HCT116 (cell line): ENCODE data around the gene CCDC9B. TPM values are rescaled to one million over a fixed set of nuclear protein-coding genes. Genes with fewer than 3 reads are reported as not detected.

ENCODE experiments used
- ATAC-seq: fragments of 200-7000 bp; cut with Tn5 transposase; 2 replicates; pipeline ENCODE4 v1.9.1; 2020; ENCODE audit warnings: mild to moderate bottlenecking, moderate library complexity
- BruUV-seq: library from RNA; stranded (reverse); fragments of 400-500 nt; replicated peaks from 2 replicates; lab custom pipeline; 2021; lab: Mats Ljungman, UMichigan
- CTCF ChIA-PET: fragments of 300-600 bp; sonication (Branson Sonifier 250); formaldehyde crosslinking; loops from one replicate; lab custom pipeline; 2021; ENCODE audit warnings: antibody characterized with exemption; lab: Charles Lee
- POLR2A ChIA-PET: fragments of 300-600, 350-600 bp; sonication (Branson Sonifier 250); formaldehyde crosslinking; loops from one replicate; lab custom pipeline; 2021; ENCODE audit warnings: antibody characterized with exemption; lab: Charles Lee
- RAD21 ChIA-PET, 2 experiments: fragments of 300-600 bp; sonication (Branson Sonifier 250); formaldehyde crosslinking; loops; one replicate each; lab custom pipeline; 2023; ENCODE audit warnings: low total read pairs in 2 of 2; ENCODE audit not compliant: uncharacterized antibody in 2 of 2, unreplicated experiment in 2 of 2, low non-redundant PET in 1 of 2; lab: Charles Lee
- DNase-seq: peaks from one replicate; pipeline ENCODE4 v3.0.0-alpha.2; 2010; ENCODE audit warnings: low read depth, low spot score
- H2AFZ ChIP-seq: fragments of 200-600 bp; shearing (Covaris generic), sonication (generic); 2 replicates; pipeline ENCODE4 v1.6.1; 2017; ENCODE audit warnings: low read depth, mixed run types, mixed read lengths, antibody characterized with exemption, low read length; ENCODE audit not compliant: poor library complexity, severe bottlenecking
- H3K27ac ChIP-seq: 2 replicates; pipeline ENCODE4 v1.5.1; 2012; ENCODE audit warnings: low read depth, low read length
- H3K27me3 ChIP-seq: fragments of 200-600 bp; sonication (generic); 2 replicates; pipeline ENCODE4 v1.6.1; 2016; ENCODE audit warnings: mixed run types, low read length, mixed read lengths; ENCODE audit not compliant: insufficient read depth
- H3K36me3 ChIP-seq, 2 experiments: fragments of 200-500 bp in 1 of 2; fragments of 200-600 bp in 1 of 2; sonication (Bioruptor generic) in 1 of 2; sonication (generic) in 1 of 2; 2 replicates each; pipeline versions ENCODE4 v1.5.1 to v1.6.1; 2014 to 2016; ENCODE audit warnings: low read length in 2 of 2, inconsistent platforms in 1 of 2, mixed read lengths in 1 of 2, mixed run types in 1 of 2; ENCODE audit not compliant: insufficient read depth in 2 of 2, control insufficient read depth in 1 of 2
- H3K4me1 ChIP-seq, 2 experiments: fragments of 200-600 bp in 1 of 2; sonication (generic) in 1 of 2; 2 replicates each; pipeline versions ENCODE4 v1.5.1 to v1.6.1; 2012 to 2017; ENCODE audit warnings: low read length in 2 of 2, inconsistent platforms in 1 of 2, mild to moderate bottlenecking in 1 of 2, mixed read lengths in 1 of 2, mixed run types in 1 of 2, moderate library complexity in 1 of 2; ENCODE audit not compliant: insufficient read depth in 2 of 2, control insufficient read depth in 1 of 2
- H3K4me2 ChIP-seq: fragments of 200-600 bp; sonication (generic); 2 replicates; pipeline ENCODE4 v1.6.1; 2017; ENCODE audit warnings: mixed run types, low read length, mixed read lengths
- H3K4me3 ChIP-seq, 2 experiments: fragments of 200-600 bp in 1 of 2; sonication (generic) in 1 of 2; replicated peaks in 1 of 2; 2 replicates each; pipeline ENCODE4 v1.5.1; 2011 to 2016; ENCODE audit warnings: low read length in 2 of 2, control low read depth in 1 of 2, low read depth in 1 of 2, mild to moderate bottlenecking in 1 of 2, mixed read lengths in 1 of 2, mixed run types in 1 of 2
- H3K79me2 ChIP-seq: fragments of 200-600 bp; sonication (generic); 2 replicates; pipeline ENCODE4 v1.6.1; 2017; ENCODE audit warnings: mild to moderate bottlenecking, mixed run types, low read length, moderate library complexity, mixed read lengths; ENCODE audit not compliant: insufficient read depth
- H3K9ac ChIP-seq: fragments of 200-600 bp; sonication (generic); 2 replicates; pipeline ENCODE4 v1.6.1; 2016; ENCODE audit warnings: low read length, mixed read lengths
- H3K9me2 ChIP-seq: fragments of 200-600 bp; sonication (generic), shearing (Covaris generic); 2 replicates; pipeline ENCODE4 v1.6.1; 2017; ENCODE audit warnings: mixed run types, mild to moderate bottlenecking, moderate library complexity; ENCODE audit not compliant: insufficient read depth
- H3K9me3 ChIP-seq, 2 experiments: fragments of 200-500 bp in 1 of 2; fragments of 200-600 bp in 1 of 2; sonication (Bioruptor generic) in 1 of 2; sonication (generic) in 1 of 2; 2 replicates each; pipeline ENCODE4 v1.6.1; 2014 to 2017; ENCODE audit warnings: low read length in 2 of 2, mixed read lengths in 2 of 2, inconsistent platforms in 1 of 2, low read depth in 1 of 2, mild to moderate bottlenecking in 1 of 2, mixed run types in 1 of 2, moderate library complexity in 1 of 2; ENCODE audit not compliant: control insufficient read depth in 1 of 2, insufficient read depth in 1 of 2
- H4K20me1 ChIP-seq: fragments of 200-600 bp; sonication (generic), shearing (Covaris generic); 2 replicates; pipeline ENCODE4 v1.6.1; 2017; ENCODE audit warnings: mixed run types, mild to moderate bottlenecking, moderate library complexity; ENCODE audit not compliant: insufficient read depth
- CBX3 ChIP-seq: IDR thresholded peaks from 2 replicates; pipeline ENCODE4 v1.6.1; 2012; ENCODE audit warnings: low read depth
- EZH2phosphoT487 ChIP-seq: fragments of 200-600 bp; IDR thresholded peaks from 2 replicates; pipeline ENCODE4 v1.6.1; 2018; ENCODE audit warnings: antibody characterized with exemption, borderline replicate concordance
- FOSL1 ChIP-seq: IDR thresholded peaks from 2 replicates; pipeline ENCODE4 v1.6.1; 2012; ENCODE audit warnings: low read depth
- POLR2A ChIP-seq: IDR thresholded peaks from 2 replicates; pipeline ENCODE4 v1.7.0; 2011; ENCODE audit warnings: borderline replicate concordance; ENCODE audit not compliant: insufficient read depth, insufficient read length; ENCODE audit errors: extremely low read depth
- RAD21 ChIP-seq: IDR thresholded peaks from 2 replicates; pipeline ENCODE4 v1.6.1; 2012; ENCODE audit warnings: low read depth, mild to moderate bottlenecking
- SP1 ChIP-seq: IDR thresholded peaks from 2 replicates; pipeline ENCODE4 v1.6.1; 2012; ENCODE audit warnings: low read depth
- SRF ChIP-seq: IDR thresholded peaks from 2 replicates; pipeline ENCODE4 v1.6.1; 2012; ENCODE audit warnings: low read depth
- intact Hi-C: fragments of 100-400 bp; cut with micrococcal nuclease; formaldehyde crosslinking; loops from 2 replicates; pipeline ENCODE4 v1.10.0; 2022
- total RNA-seq: library from RNA; stranded (reverse); gene quantifications from one replicate; pipeline ENCODE4 v1.2.1, GENCODE V29; 2021; ENCODE audit not compliant: unreplicated experiment
- TF ChIP-seq, protein P1 (sequence below), 3 experiments: fragments of 200-600 bp in 1 of 3; sonication (generic) in 1 of 3; IDR thresholded peaks in 2 of 3; conservative IDR thresholded peaks in 1 of 3; 2 replicates each; pipeline ENCODE4 v1.5.1; 2012 to 2017; ENCODE audit warnings: low read depth in 2 of 3, low read length in 2 of 3, antibody characterized with exemption in 1 of 3, borderline replicate concordance in 1 of 3, control low read depth in 1 of 3, mild to moderate bottlenecking in 1 of 3, mixed read lengths in 1 of 3, mixed run types in 1 of 3, moderate library complexity in 1 of 3; ENCODE audit not compliant: insufficient read depth in 1 of 3

Gene CCDC9B
- total RNA-seq, 1 experiment from 2014 or later, result 15.6 TPM

DNA sequence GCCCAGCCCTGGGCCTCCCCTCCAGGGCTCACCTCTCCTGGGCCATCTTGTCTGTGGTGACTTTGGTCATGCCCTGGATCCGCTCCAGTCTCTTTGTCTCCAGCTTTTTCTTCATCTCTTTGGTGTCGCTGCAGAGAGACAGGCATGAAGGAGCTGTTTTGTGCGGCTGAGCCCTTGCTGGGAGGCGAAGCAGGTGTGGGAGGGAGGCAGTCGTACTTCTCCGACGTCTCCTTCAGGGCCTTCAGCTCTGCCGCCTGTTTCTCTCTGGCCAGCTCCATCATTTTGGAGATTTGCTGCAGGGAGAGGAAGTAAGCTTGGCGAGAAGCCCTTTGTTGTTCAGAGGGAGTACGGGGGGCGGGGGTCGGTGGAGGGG is 50.2 kb downstream of the CCDC9B start:
- RAD21 ChIA-PET, result interaction anchor here in 1 of 2 experiments (1.4 kb wide), 1 partner anchor 19 kb away, joined by 3 read pairs; no protein-coding TSS in a partner anchor
- no peaks in the 10 kb centered on the region for H3K79me2 ChIP-seq
- POLR2A ChIA-PET, result interaction anchor here (1.3 kb wide), 1 partner anchor 18 kb away, joined by 6 read pairs; the partner anchor contains the start of gene PLCB2
- no peaks in the 10 kb centered on the region for H3K9me3 ChIP-seq
- no peak overlapping the region for H3K27ac ChIP-seq
- H3K4me1 ChIP-seq, result peaks cover 51 to 57% of the 10 kb centered on the region in 2 experiments
- DNase-seq, result no peak
- no peak for ATAC-seq
- H3K36me3 ChIP-seq, result no peaks in the 10 kb centered on the region
- intact Hi-C loops, result no loop called here
- no TSS peak for BruUV-seq
- CTCF ChIA-PET, result interaction anchor here (0.7 to 3.3 kb wide), 10 partner anchors 8 to 616 kb away, joined by 3 to 31 read pairs (median 4); partner anchors contain the start of gene ANKRD63
- H3K9ac ChIP-seq, result no peak overlapping the region
- no peak overlapping the region for H3K4me3 ChIP-seq
- no peak overlapping the region for H2AFZ ChIP-seq
- H3K27me3 ChIP-seq, result no peaks in the 10 kb centered on the region
- 0 out of 2 replicates have a peak overlapping the region, but pooled peaks have one; percentile 11 for H3K4me2 ChIP-seq
- no peaks in the 10 kb centered on the region for H4K20me1 ChIP-seq
- no peaks in the 10 kb centered on the region for H3K9me2 ChIP-seq
- TF ChIP-seq CBX3, result no peak
- TF ChIP-seq EZH2phosphoT487, result no peak
- no peak for TF ChIP-seq POLR2A
- TF ChIP-seq FOSL1, result no peak
- TF ChIP-seq RAD21, result no peak
- no peak for TF ChIP-seq SRF
- TF ChIP-seq, protein P1, sequence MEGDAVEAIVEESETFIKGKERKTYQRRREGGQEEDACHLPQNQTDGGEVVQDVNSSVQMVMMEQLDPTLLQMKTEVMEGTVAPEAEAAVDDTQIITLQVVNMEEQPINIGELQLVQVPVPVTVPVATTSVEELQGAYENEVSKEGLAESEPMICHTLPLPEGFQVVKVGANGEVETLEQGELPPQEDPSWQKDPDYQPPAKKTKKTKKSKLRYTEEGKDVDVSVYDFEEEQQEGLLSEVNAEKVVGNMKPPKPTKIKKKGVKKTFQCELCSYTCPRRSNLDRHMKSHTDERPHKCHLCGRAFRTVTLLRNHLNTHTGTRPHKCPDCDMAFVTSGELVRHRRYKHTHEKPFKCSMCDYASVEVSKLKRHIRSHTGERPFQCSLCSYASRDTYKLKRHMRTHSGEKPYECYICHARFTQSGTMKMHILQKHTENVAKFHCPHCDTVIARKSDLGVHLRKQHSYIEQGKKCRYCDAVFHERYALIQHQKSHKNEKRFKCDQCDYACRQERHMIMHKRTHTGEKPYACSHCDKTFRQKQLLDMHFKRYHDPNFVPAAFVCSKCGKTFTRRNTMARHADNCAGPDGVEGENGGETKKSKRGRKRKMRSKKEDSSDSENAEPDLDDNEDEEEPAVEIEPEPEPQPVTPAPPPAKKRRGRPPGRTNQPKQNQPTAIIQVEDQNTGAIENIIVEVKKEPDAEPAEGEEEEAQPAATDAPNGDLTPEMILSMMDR (IDR thresholded peaks at IDR 0.05 in 2 of 3, conservative IDR thresholded peaks at IDR 0.05 in 1 of 3; ENCODE audit: borderline replicate concordance in 1 of 3, insufficient read depth in 1 of 3, low read depth in 2 of 3, low read length in 2 of 3), result no peak
- no peak for TF ChIP-seq SP1
